ENCODE results near the gene SEPTIN1.

The SEPTIN1 gene

GRCh38 chr16:30382111-30382881 lies at the start of gene SEPTIN1:
Gene SEPTIN1, minus strand, starts transcription at chr16:30382561. Its CDS starts 19 bp downstream, at chr16:30382542.
- no peak for DNase-seq (ENCODE audit: low spot score)

- no peak for DNase-seq (ENCODE audit: low spot score)
These were observed 48.1 kb upstream of the SEPTIN1 start for GRCh38 chr16:30430428-30430970.

DNA sequence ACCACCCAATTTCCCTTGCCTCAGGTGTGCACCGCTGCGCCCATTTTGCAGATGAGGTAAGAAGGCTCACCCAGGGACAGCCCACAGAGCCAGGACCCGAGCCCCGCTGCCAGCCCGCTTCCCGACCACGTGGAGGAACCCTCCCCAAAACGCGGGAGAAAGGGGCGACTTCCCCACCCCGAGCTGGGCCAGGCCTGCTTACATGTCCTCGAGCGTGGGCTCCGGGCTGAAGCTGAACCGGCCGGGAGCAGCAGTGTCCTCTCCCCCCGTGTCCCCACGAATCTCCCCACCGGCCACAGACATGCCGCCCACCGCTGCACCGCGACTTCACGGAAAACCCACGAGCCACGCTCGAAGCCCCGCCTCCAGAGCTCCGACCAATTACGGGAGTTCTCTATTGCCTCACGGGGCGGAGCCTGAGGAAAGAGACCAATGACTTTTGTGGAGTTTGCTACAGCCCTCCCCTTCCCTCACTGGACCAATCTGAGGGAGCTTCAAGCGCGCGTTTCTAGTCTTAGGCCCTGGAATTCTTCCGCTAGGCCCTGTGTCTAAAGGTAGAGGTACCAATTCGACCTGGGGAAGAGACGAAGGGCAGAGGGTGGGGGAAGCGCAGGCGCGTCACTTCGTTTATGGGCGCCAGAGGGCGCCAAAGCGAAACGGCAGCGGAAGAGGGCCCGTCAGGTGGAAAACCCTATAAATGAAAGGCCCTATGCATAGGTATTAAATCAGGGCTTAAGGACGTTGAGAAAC lies 47.5 kb upstream of the SEPTIN1 start, which contains the start of gene DCTPP1:
TSS of gene DCTPP1 (minus strand) at position 353 of the 750 bp plus-strand sequence. CDS start at position 303, 50 bp downstream.
- peak; percentile 97 for DNase-seq (ENCODE audit: low spot score)

DNA sequence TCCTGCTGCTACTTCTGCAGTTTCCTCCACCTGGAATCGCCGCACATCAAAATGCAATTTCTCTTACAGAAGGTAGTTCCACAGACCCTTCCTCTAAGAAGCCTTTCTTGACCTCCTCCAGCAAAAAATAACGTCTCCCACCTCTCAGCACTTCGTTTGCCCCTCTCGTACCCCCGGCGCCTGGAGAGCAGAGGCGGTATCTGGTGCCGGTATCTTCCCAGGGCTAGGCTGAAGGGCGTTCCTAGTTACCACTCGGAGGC lies 47.0 kb upstream of the SEPTIN1 start:
- DNase-seq (ENCODE audit: low spot score), result no peak

- DNase-seq (ENCODE audit: low spot score), result no peak
These were observed 45.7 kb upstream of the SEPTIN1 start for GRCh38 chr16:30428055-30428454.

GRCh38 chr16:30421010-30421409 lies 38.6 kb upstream of the SEPTIN1 start:
- no peak for DNase-seq (ENCODE audit: low spot score)

DNA sequence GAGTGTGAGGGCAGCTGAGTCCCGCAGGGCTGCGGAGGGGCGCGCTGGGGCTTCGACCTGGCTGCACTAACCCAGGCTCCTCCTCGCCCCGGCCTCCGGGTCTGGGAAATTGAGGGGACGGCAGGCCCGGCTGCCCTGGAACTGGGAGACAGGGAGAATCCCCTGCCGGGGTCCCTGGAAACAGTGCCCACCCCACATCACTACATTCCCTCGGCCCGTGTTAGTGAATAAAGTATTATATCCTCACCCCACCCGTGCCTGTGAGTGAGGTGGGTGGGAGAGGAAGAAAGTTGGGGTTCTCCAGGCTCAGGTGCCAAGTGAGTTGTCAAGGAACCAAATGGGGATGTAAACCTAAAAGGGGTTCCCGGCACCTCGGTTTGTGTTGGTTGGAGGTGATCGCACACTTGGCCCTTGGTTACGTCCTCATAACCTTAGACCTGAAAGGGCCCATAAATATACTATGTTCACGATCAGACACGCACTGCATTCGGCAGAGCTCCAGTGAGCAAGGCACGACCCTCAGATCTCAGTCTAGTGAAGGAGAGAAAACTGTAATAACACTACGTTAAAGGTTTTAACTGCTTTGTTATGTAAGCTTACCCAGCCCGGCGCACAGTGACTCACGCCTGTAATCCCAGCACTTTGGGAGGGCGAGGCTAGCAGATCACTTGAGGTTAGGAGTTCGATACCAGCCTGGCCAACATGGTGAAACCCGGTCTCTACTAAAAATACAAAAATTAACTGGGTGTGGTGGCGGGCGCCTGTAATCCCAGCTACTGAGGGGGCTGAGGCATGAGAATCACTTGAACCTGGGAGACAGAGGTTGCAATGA lies 36.2 kb upstream of the SEPTIN1 start:
- no peak for DNase-seq (ENCODE audit: low spot score)

DNA sequence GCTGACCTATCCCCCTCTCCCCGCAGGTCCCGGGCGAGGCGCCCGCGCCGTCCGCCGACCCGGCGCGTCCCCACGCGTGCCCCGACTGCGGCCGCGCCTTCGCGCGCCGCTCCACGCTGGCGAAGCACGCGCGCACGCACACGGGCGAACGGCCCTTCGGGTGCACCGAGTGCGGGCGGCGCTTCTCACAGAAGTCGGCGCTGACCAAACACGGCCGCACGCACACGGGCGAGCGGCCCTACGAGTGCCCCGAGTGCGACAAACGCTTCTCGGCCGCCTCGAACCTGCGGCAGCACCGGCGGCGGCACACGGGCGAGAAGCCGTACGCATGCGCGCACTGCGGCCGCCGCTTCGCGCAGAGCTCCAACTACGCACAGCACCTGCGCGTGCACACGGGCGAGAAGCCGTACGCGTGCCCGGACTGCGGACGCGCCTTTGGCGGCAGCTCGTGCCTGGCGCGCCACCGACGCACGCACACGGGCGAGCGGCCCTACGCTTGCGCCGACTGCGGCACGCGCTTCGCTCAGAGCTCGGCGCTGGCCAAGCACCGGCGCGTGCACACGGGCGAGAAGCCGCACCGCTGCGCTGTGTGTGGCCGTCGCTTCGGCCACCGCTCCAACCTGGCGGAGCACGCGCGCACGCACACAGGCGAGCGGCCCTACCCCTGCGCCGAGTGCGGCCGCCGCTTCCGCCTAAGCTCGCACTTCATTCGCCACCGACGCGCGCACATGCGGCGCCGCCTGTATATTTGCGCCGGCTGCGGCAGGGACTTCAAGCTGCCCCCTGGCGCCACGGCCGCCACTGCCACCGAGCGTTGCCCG lies 35.4 kb upstream of the SEPTIN1 start:
- DNase-seq (ENCODE audit: low spot score), result peak; percentile 87

GRCh38 chr16:30416624-30417528 lies 34.5 kb upstream of the SEPTIN1 start:
- no peak for DNase-seq (ENCODE audit: low spot score)

DNA sequence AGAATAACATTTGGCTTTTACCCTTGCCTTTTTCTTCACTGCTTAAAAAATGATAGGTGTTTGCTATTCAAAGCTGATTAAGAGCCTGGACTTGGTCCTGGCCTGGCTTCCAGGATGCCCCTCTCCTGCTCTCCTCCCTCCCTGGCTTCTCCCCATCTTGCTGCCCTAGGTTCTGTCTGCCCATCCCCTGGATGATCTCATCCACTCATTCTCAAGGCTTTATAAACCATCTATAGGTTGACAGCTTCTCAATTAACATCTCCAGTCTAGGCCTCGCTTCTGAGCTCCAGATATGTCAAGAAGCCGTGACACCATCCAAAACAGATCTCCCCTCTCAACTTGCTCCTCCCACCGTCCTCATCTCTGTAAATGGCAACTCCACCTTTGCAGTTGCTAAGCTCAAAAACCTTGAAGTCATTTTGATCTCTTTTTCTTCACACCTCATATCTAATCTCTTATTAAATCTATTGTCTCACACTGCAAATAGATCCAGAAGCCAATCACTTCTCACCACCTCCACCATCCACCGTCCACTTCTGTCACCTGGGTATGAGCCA lies 33.8 kb upstream of the SEPTIN1 start:
- DNase-seq (ENCODE audit: low spot score), result no peak

- DNase-seq (ENCODE audit: low spot score), result no peak
These were observed 31.8 kb upstream of the SEPTIN1 start for GRCh38 chr16:30414159-30414558.

GRCh38 chr16:30413112-30413806 lies 30.9 kb upstream of the SEPTIN1 start:
- DNase-seq (ENCODE audit: low spot score), result no peak

DNA sequence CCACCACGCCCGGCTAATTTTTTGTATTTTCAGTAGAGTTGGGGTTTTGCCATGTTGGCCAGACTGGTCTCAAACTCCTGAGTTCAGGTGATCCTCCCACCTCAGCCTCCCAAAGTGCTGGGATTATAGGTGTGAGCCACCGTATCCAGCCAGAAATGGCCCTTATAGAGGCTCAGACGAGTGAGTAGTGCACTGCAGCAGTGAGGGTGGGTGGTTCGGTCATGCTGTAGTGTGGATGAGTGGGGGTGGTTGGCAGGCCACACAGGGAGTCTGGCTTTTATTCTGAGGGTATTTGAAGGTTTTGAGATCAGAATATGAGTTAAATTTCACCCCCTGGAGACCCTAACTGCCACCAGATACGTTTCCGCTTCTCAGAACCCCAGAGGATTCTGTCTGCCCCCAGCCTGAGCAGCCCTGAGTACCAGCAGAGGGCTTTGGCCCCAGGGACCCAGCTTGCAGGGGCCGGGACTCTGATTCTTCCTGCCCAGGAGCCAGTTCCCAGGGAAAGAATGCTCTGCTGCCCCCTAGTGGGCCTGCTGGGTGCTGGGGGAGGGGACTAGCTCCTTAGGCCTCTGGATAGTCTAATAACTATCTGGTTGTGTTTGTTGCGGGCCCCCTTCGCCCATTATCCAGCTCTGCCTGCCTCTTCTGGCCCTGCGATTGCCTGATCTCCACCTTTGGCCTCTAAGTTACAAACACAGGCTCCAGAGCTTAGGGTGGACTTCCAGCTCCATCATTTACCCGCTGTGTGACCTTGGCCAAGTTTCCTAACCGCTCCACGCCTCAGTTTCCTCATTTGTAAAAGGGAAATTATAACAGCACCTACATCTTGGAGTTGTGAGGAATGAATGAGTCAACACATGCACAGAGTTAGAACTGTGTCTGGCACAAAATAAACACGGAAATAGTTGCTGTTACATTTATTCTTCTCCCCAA lies 27.0 kb upstream of the SEPTIN1 start:
- peak; percentile 84 for DNase-seq (ENCODE audit: low spot score)

DNA sequence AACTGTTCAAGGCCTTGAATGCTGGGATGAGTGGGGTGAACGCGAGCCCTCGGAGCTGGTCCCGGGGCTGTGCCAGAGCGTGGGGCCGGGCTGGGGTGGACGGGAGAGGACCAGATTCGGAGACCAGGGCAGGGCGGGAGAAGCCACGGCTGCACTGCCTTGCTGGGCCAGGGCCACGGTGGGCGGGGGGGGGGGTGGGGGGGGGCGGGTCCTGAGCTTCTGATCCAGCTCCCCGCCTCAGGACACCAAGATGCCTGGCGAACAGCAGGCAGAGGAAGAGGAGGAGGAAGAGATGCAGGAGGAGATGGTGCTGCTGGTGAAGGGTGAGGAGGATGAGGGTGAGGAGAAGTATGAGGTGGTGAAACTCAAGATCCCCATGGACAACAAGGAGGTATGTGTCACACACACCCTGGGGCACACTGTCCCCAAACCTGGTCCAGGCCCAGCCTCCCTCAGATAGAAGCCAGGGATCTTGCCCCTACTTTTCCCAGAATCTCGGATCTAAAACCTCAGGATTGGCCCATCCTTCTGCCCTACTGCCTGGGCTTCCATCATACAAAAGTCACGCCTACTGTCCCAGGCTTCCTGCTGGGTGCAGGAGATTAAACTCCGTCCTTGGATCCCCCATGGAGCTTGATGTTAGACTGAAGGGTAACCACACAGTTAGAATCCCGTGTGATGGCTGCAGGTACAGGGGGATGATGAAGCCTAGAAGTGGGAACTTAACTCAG lies 25.6 kb upstream of the SEPTIN1 start:
- DNase-seq (ENCODE audit: low spot score), result no peak

- peak; percentile 91 for DNase-seq (ENCODE audit: low spot score)
These were observed 24.9 kb upstream of the SEPTIN1 start, which contains the start of gene ZNF771 for GRCh38 chr16:30407102-30407803. Gene ZNF771, plus strand, starts transcription at chr16:30407606. Its CDS starts 448 bp downstream, at chr16:30408054.

- DNase-seq (ENCODE audit: low spot score), result no peak
These were observed 24.4 kb upstream of the SEPTIN1 start for GRCh38 chr16:30406795-30407101.
